Measurements from ENCODE around the gene HDDC3.

Gene HDDC3

GRCh38 chr15:90946538-90946937 lies 14.2 kb upstream of the HDDC3 start:
- H3K4me3 ChIP-seq (ENCODE audit: low read depth in 1 of 5, low read length in 5 of 5) = no peak overlapping the region
- H3K9ac ChIP-seq (ENCODE audit: low read length in 5 of 5) = no peak overlapping the region
- no peaks in the 10 kb centered on the region for H3K4me1 ChIP-seq (ENCODE audit: control insufficient read depth in 5 of 5, insufficient read depth in 5 of 5, low read length in 5 of 5)
- H3K27me3 ChIP-seq (ENCODE audit: control insufficient read depth in 5 of 5, insufficient read depth in 4 of 5, low read length in 5 of 5) = no peaks in the 10 kb centered on the region
- H3K9me3 ChIP-seq (ENCODE audit: control insufficient read depth in 5 of 5, low read length in 5 of 5) = no peaks in the 10 kb centered on the region
- no peak overlapping the region for H3K27ac ChIP-seq (ENCODE audit: low read depth, low read length)
- H3K36me3 ChIP-seq (ENCODE audit: control insufficient read depth in 5 of 5, insufficient read depth in 5 of 5, low read length in 5 of 5) = peaks cover 0 to 90% (median 85%) of the 10 kb centered on the region in 5 donors

DNA sequence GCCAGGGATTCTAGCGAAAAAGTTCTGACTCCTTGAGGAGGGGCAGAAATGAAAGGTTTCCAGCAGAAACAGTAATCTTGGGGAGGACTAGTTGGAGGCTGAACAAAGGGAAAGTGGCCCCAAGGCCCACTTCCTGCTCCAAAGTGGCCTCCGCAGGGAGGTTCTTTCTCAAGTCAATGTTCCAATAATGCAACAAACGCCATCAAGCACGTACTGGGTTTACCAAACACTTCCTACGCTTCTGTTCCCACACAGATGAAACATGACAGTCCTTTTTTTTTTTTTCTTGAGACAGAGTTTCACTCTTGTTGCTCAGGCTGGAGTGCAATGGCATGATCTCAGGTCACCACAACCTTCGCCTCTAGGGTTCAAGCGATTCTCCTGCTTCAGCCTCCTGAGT lies 12.7 kb upstream of the HDDC3 start:
- Histone ChIP-seq H3K36me3 (ENCODE audit: control insufficient read depth in 5 of 5, insufficient read depth in 5 of 5, low read length in 5 of 5) (peaks cover 0 to 90% (median 85%) of the 10 kb centered on the region in 5 donors), H3K27ac (ENCODE audit: low read depth, low read length) (no peak overlapping the region), H3K9me3 (ENCODE audit: control insufficient read depth in 5 of 5, low read length in 5 of 5) (no peaks in the 10 kb centered on the region), H3K4me1 (ENCODE audit: control insufficient read depth in 5 of 5, insufficient read depth in 5 of 5, low read length in 5 of 5) (no peaks in the 10 kb centered on the region), H3K4me3 (ENCODE audit: low read depth in 1 of 5, low read length in 5 of 5) (no peak overlapping the region), H3K27me3 (ENCODE audit: control insufficient read depth in 5 of 5, insufficient read depth in 4 of 5, low read length in 5 of 5) (no peaks in the 10 kb centered on the region), H3K9ac (ENCODE audit: low read length in 5 of 5) (no peak overlapping the region)

DNA sequence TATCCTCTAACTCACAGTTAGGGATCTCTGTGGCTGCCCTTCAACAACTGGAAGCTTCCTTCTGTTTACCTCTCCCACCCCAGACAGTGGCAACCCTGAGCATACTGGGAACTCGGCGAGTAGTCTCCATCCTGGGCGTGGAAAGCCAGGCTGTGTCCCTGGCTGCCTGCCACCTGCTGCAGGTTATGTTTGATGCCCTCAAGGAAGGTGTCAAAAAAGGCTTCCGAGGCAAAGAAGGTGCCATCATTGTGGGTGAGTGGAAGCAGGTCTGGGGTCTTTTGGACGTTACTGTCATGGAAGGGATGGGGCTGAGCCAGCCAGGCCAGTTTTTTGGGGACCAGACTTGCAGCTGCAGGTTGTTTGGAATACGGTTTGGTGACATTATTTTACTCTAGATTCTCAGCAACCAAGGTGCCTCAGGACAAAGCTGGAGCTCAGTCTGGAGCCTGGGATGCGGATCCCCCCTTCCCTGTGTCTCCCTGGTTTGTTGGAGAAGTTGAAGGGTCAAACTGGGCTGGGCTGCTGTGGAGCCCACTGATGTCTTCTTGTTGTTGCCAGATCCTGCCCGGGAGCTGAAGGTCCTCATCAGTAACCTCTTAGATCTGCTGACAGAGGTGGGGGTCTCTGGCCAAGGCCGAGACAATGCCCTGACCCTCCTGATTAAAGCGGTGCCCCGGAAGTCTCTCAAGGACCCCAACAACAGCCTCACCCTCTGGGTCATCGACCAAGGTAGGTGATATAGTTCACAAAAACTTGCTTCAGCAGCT lies 10.2 kb upstream of the HDDC3 start:
- Histone ChIP-seq H3K27ac (ENCODE audit: low read depth, low read length) (no peak overlapping the region), H3K9me3 (ENCODE audit: control insufficient read depth in 5 of 5, low read length in 5 of 5) (no peaks in the 10 kb centered on the region), H3K27me3 (ENCODE audit: control insufficient read depth in 5 of 5, insufficient read depth in 4 of 5, low read length in 5 of 5) (no peaks in the 10 kb centered on the region), H3K9ac (ENCODE audit: low read length in 5 of 5) (no peak overlapping the region), H3K36me3 (ENCODE audit: control insufficient read depth in 5 of 5, insufficient read depth in 5 of 5, low read length in 5 of 5) (peaks cover 0 to 80% (median 76%) of the 10 kb centered on the region in 5 donors), H3K4me1 (ENCODE audit: control insufficient read depth in 5 of 5, insufficient read depth in 5 of 5, low read length in 5 of 5) (no peaks in the 10 kb centered on the region), H3K4me3 (ENCODE audit: low read depth in 1 of 5, low read length in 5 of 5) (no peak overlapping the region)

GRCh38 chr15:90941038-90941437 lies 8.7 kb upstream of the HDDC3 start:
- H3K9ac ChIP-seq (ENCODE audit: low read length in 5 of 5) = no peak overlapping the region
- no peaks in the 10 kb centered on the region for H3K9me3 ChIP-seq (ENCODE audit: control insufficient read depth in 5 of 5, low read length in 5 of 5)
- no peak overlapping the region for H3K27ac ChIP-seq (ENCODE audit: low read depth, low read length)
- H3K36me3 ChIP-seq (ENCODE audit: control insufficient read depth in 5 of 5, insufficient read depth in 5 of 5, low read length in 5 of 5) = peaks cover 0 to 68% (median 64%) of the 10 kb centered on the region in 5 donors
- no peak overlapping the region for H3K4me3 ChIP-seq (ENCODE audit: low read depth in 1 of 5, low read length in 5 of 5)
- no peaks in the 10 kb centered on the region for H3K27me3 ChIP-seq (ENCODE audit: control insufficient read depth in 5 of 5, insufficient read depth in 4 of 5, low read length in 5 of 5)
- peaks cover 2 to 11% (median 6%) of the 10 kb centered on the region in 5 donors for H3K4me1 ChIP-seq (ENCODE audit: control insufficient read depth in 5 of 5, insufficient read depth in 5 of 5, low read length in 5 of 5)

- H3K27ac ChIP-seq (ENCODE audit: low read depth, low read length) = no peak overlapping the region
- no peak overlapping the region for H3K4me3 ChIP-seq (ENCODE audit: low read depth in 1 of 5, low read length in 5 of 5)
- H3K9ac ChIP-seq (ENCODE audit: low read length in 5 of 5) = no peak overlapping the region
- peaks cover 0 to 62% (median 57%) of the 10 kb centered on the region in 5 donors for H3K36me3 ChIP-seq (ENCODE audit: control insufficient read depth in 5 of 5, insufficient read depth in 5 of 5, low read length in 5 of 5)
- peaks cover 5 to 22% (median 17%) of the 10 kb centered on the region in 5 donors for H3K4me1 ChIP-seq (ENCODE audit: control insufficient read depth in 5 of 5, insufficient read depth in 5 of 5, low read length in 5 of 5)
- no peaks in the 10 kb centered on the region for H3K9me3 ChIP-seq (ENCODE audit: control insufficient read depth in 5 of 5, low read length in 5 of 5)
- no peaks in the 10 kb centered on the region for H3K27me3 ChIP-seq (ENCODE audit: control insufficient read depth in 5 of 5, insufficient read depth in 4 of 5, low read length in 5 of 5)
These were observed 7.4 kb upstream of the HDDC3 start for GRCh38 chr15:90939756-90940155.

DNA sequence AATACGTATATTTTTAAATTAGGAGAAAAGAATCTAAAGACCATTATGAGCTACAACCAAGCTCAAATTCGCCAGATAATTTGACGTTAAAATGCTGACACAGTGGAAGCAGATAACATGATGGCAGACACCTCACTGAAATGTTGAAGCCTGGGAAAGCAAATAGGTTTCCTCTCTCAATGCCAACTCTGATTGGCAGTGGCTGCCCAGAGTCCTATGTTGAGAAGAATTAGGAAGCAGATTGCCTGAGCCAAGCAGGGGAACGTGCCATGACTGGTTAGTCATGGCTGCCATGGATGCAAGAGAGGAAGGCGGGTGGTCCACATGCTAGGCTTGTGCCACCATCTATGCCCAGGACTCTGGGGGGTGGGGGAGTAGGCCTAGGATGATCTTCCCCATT lies 5.9 kb upstream of the HDDC3 start:
- no peaks in the 10 kb centered on the region for H3K27me3 ChIP-seq (ENCODE audit: control insufficient read depth in 5 of 5, insufficient read depth in 4 of 5, low read length in 5 of 5)
- no peaks in the 10 kb centered on the region for H3K9me3 ChIP-seq (ENCODE audit: control insufficient read depth in 5 of 5, low read length in 5 of 5)
- peaks cover 9 to 32% (median 26%) of the 10 kb centered on the region in 5 donors for H3K4me1 ChIP-seq (ENCODE audit: control insufficient read depth in 5 of 5, insufficient read depth in 5 of 5, low read length in 5 of 5)
- H3K9ac ChIP-seq (ENCODE audit: low read length in 5 of 5) = no peak overlapping the region
- peaks cover 0 to 48% (median 43%) of the 10 kb centered on the region in 5 donors for H3K36me3 ChIP-seq (ENCODE audit: control insufficient read depth in 5 of 5, insufficient read depth in 5 of 5, low read length in 5 of 5)
- no peak overlapping the region for H3K27ac ChIP-seq (ENCODE audit: low read depth, low read length)
- H3K4me3 ChIP-seq (ENCODE audit: low read depth in 1 of 5, low read length in 5 of 5) = no peak overlapping the region

DNA sequence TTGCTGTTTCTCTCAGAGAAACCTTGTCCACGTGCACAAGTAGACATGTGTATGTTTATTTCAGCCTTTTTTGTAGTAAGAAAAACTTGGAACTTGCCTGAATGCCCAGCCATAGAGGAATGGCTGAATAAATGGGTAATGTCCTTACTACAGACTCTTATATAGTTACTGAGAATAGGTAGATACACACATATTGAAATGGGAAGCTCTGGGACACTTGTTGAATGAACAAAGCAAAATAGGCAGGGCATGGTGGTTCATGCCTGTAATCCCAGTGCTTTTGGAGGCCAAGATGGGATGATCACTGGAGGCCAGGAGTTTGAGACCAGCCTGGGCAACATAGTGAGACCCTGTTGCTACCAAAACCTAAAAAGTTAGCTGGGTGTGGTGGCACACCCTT lies 4.5 kb upstream of the HDDC3 start:
- H3K4me3 ChIP-seq (ENCODE audit: low read depth in 1 of 5, low read length in 5 of 5) = no peak overlapping the region
- H3K9me3 ChIP-seq (ENCODE audit: control insufficient read depth in 5 of 5, low read length in 5 of 5) = no peaks in the 10 kb centered on the region
- no peak overlapping the region for H3K27ac ChIP-seq (ENCODE audit: low read depth, low read length)
- peaks cover 0 to 33% (median 29%) of the 10 kb centered on the region in 5 donors for H3K36me3 ChIP-seq (ENCODE audit: control insufficient read depth in 5 of 5, insufficient read depth in 5 of 5, low read length in 5 of 5)
- no peaks in the 10 kb centered on the region for H3K27me3 ChIP-seq (ENCODE audit: control insufficient read depth in 5 of 5, insufficient read depth in 4 of 5, low read length in 5 of 5)
- peak overlapping the region in 2 of 5 donors; percentile 68 to 76 for H3K9ac ChIP-seq (ENCODE audit: low read length in 5 of 5)
- peaks cover 9 to 42% (median 33%) of the 10 kb centered on the region in 5 donors for H3K4me1 ChIP-seq (ENCODE audit: control insufficient read depth in 5 of 5, insufficient read depth in 5 of 5, low read length in 5 of 5)

- peaks cover 11 to 57% (median 48%) of the 10 kb centered on the region in 5 donors for H3K4me1 ChIP-seq (ENCODE audit: control insufficient read depth in 5 of 5, insufficient read depth in 5 of 5, low read length in 5 of 5)
These were observed 2.8 kb upstream of the HDDC3 start, which contains the start of gene UNC45A for GRCh38 chr15:90934949-90935751. Gene UNC45A (plus strand): TSS chr15:90935285. CDS start chr15:90935325, 40 bp downstream.

DNA sequence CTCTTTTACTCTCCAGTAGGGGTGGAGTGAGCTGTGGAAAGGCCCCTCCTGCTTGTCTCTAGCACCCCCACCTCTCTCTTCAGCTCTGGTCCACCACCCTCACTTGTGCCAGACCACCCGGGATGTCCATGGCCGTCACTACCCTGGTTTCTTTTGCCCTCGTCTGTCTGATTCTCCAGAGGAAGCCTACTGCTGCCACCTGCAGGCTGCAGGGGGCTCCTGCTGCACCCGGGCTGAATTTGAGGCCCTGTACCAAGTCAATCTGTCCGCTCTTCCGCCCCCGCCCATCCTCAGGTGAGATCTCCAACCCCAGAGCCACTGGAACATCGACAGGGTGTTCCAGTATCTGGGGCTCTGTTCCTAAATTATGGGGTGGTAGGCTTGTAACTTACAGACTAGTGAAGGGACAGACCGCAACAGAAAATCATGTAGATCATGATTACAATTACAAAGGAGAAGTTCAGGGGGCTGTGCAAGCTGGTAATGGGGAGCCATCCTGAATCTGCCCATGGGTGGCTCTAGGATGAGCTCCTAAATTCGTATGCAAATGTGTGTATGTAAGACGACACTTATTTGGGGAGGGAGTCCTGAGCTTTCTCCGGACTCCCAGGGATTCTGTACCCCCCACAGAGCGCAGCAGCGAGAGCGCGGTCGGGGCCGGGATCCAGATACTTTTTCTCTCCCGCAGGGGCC lies 2.1 kb upstream of the HDDC3 start:
- Histone ChIP-seq H3K4me1 (ENCODE audit: control insufficient read depth in 5 of 5, insufficient read depth in 5 of 5, low read length in 5 of 5) (peaks cover 11 to 58% (median 48%) of the 10 kb centered on the region in 5 donors), H3K27me3 (ENCODE audit: control insufficient read depth in 5 of 5, insufficient read depth in 4 of 5, low read length in 5 of 5) (no peaks in the 10 kb centered on the region), H3K36me3 (ENCODE audit: control insufficient read depth in 5 of 5, insufficient read depth in 5 of 5, low read length in 5 of 5) (peaks cover 0 to 13% (median 7%) of the 10 kb centered on the region in 5 donors), H3K9ac (ENCODE audit: low read length in 5 of 5) (peak overlapping the region in 3 of 5 donors; percentile 37 to 76 (median 68)), H3K9me3 (ENCODE audit: control insufficient read depth in 5 of 5, low read length in 5 of 5) (no peaks in the 10 kb centered on the region), H3K27ac (ENCODE audit: low read depth, low read length) (peak overlapping the region; percentile 67), H3K4me3 (ENCODE audit: low read depth in 1 of 5, low read length in 5 of 5) (peak overlapping the region; percentile 31 to 78 (median 75))

More at GRCh38 chr15:90934949-90935751, 2.8 kb upstream of the HDDC3 start, which contains the start of gene UNC45A:
- no peaks in the 10 kb centered on the region for H3K9me3 ChIP-seq (ENCODE audit: control insufficient read depth in 5 of 5, low read length in 5 of 5)
- H3K36me3 ChIP-seq (ENCODE audit: control insufficient read depth in 5 of 5, insufficient read depth in 5 of 5, low read length in 5 of 5) = peaks cover 0 to 20% (median 15%) of the 10 kb centered on the region in 5 donors
- peak within 1 kb of the TSS; percentile 48 to 85 (median 76) for H3K9ac ChIP-seq (ENCODE audit: low read length in 5 of 5)
- peak within 1 kb of the TSS; percentile 62 to 78 (median 75) for H3K4me3 ChIP-seq (ENCODE audit: low read depth in 1 of 5, low read length in 5 of 5)
- no peaks in the 10 kb centered on the region for H3K27me3 ChIP-seq (ENCODE audit: control insufficient read depth in 5 of 5, insufficient read depth in 4 of 5, low read length in 5 of 5)
- peak within 1 kb of the TSS; percentile 67 for H3K27ac ChIP-seq (ENCODE audit: low read depth, low read length)

Measured in subcutaneous abdominal adipose tissue (tissue), 5 donors.